GM18858 (cell line): ENCODE results near the gene GYS1.
"Not testable (repeated sequence)": the region's sequence is repeated elsewhere in the genome, so short reads cannot be mapped to it uniquely, and the experiment has no call there.

ENCODE experiments used
- ATAC-seq: cut with Tn5 transposase; IDR thresholded peaks from one replicate; pipeline ENCODE4 v1.9.1; 2021; ENCODE audit not compliant: unreplicated experiment

The GYS1 gene

DNA sequence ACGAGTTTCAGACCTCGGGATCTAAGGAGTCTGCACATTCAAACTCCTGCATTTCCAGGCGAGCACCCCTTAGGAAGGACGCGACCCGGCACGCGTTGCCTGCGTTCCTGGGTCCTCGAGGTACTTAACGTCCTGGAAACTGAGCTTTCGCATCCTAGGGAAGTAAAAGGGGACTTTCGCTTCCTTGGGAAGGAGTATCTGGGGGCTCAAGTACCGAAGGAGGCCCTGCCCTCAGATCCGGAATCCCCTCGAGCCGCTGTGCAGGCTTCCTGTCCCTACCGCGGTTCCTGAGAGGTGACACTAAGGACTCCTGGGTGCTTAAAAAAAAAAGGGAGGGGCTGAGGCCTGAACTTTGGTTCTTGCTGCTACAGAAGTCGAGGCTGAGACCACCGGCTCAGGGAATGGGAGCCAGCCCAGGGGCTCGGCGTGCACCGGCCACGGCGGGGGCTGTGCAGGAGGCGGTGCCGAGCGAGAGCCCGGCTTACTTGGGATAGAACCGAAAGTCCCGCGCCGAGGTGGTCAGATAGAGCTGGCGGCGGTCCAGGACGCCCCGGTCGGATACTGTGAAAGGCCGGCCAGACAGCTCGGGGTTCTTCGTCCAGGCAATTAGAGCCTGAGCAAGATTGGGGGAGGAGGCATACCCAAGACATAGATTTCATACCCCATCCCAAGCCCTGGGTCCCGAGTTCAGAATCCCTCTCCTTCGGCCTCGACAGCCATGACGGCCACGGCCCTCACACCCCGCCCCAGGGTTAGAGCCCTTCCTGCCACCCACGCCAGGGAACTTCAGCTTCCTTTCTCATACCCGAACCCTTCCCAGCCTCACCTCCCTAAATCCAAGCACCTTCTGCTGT, 25.5 kb upstream of the GYS1 start:
- ATAC-seq = not testable (repeated sequence)

DNA sequence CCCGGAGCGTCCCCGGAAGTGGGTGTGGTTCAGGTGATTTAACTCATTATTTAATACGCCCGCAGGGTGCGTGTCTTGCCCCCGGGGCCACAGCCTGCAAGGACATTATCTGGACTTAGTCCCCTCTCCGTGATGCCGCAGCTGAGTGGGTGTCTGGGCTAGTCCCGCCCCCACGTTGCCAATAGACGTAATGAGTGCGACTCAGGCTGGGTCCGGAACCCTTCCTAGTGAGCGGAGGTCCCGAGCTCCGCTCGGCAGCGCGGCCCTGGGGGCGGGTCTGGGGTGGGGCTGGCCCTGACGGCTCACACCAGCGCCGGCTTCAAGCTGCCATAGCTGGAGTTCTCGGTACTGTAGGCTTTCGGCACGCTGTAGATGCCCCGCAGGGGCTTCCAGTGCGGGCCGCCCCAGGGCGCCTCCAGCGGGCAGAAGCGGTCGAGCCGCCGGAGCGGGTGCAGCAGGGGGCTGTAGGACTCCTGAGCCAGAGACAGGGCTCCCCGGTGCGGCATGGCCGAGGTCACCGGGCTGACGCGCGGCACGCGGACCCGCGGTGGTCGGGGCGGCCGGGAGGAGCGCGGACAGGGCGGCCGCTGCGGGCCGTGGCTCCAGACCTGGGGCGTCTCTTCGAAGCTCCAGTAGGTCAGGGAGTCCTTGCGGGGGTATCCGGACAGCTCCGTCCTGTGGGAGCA, 24.7 kb upstream of the GYS1 start:
- ATAC-seq = no peak

DNA sequence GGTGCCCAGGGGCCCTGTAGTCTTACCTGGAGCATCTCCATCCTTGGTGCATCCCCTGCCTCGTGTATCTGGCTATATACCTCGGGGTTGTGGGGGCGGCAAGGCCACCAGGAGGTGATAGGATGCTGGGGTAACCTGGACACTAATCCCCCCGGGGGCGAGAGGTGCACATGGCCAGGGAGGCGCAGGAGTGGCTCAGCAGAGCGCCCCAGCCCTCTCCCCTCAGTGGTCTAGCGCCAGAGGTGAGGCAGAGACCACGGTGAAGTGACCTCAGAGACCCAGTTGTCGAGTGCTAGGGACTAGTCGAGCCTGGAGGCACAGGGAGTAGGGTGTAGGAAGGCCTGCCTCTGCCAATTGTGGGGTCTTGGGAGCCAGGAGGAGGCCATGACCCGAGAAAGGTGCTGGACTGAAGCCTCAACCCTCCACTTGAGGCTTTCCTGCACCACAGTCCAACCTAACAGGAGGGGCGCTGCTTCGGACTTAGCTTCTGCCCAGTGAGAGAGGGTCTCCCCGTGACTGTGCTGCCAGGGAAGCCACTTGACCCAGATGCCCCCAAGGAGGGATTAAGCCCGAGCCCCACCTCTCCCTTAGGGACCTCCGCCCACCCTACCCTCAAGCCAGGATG, 24.0 kb upstream of the GYS1 start, which contains the start of gene LHB:
TSS of gene LHB (minus strand) at position 51 of the 625 bp plus-strand sequence. CDS start at position 41, 10 bp downstream.
- no peak for ATAC-seq

DNA sequence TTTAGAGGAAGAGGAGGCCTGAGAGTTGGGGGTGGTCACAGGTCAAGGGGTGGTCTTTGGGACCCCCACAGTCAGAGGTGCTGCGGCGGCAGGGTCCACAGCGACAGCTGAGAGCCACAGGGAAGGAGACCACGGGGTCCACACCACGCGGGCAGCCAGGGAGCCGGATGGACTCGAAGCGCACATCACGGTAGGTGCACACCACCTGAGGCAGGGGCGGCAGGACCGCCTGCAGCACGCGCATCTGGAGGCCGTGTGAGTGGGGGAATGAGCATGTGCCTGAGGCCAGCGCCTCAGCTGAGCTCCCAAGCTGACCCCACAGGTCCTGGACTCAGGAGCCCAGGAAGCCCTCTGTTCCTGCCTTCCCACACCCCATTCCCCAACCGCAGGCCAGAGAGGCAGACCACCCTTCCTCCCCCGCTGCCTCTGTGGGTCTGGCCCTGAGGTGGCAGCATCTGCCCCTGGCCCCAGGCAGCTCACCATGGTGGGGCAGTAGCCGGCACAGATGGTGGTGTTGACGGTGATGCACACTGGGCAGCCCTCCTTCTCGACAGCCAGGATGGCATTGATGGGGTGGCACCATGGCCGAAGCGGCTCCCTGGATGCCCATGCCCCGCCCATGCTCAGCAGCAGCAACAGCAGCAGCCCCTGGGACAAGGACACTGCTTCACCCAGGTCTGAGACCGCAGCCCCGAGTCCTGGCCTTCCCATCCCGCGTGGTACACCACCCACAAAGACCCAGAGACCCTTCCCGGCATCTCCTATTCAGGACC, 23.1 kb upstream of the GYS1 start:
- ATAC-seq = no peak

DNA sequence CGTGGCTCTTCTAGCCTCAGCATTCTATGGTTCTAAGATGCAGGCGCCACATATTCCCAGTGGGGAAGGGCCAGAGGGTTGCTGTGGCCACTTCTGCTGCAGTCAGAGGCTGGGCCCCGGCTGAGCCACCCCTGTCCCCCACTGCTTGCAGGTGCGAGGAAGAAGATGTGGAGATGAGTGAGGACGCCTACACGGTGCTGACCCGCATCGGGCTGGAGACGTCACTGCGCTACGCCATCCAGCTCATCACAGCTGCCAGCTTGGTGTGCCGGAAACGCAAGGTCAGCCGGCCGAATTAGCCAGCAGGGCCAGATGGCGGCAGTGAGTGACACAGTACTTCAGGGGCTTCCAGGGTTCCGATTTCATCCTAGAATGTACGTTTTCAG, 21.8 kb upstream of the GYS1 start:
- ATAC-seq = no peak

DNA sequence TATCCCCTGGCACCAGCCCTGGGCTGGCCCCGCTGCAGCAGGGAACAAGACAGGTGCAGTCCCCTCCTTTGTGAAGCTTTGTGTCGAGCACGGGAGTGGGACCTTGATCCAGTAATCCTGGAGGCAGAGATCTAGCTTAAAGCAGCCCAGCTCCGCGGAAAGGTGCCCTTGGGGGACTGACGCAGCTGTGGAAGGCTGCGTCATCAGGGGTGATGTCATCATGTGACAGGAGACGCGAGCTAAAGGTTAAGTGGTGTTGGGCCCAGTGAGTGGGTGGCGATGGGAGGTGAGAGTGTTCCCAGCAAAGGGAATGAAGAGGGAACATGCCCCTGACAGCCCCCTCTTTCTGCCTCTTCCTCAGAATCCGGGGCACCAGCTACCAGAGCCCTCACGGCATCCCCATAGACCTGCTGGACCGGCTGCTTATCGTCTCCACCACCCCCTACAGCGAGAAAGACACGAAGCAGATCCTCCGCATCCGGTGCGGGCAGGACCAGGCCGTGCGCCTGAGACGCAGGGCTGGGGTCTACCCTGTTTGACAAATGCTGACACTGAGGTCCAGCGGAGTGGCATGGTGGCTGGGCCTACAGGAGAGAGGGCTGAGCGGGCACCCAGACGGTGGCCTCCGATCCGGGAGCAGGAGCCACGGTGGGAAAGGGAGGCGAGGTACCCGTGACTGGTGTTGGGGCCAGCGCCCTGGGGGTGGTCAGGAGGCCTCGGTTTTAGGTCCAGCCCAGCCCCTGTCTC, 21.2 kb upstream of the GYS1 start:
- no peak for ATAC-seq

DNA sequence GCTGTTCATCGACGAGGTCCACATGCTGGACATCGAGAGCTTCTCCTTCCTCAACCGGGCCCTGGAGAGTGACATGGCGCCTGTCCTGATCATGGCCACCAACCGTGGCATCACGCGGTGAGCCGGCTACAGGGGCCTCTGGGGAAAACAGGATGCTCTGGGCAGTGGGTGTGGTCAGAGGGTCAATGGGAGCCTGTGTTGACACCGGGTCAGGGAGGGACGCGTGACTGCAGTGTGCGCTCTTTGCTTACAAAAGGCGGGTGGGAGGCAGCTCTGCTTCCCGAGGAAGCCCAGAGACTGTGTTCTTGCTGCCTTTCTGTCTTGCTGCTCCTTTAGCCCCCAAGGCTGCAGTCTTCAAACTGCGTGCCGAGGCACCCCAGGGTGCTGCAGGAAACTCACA, 18.1 kb upstream of the GYS1 start:
- ATAC-seq = no peak

DNA sequence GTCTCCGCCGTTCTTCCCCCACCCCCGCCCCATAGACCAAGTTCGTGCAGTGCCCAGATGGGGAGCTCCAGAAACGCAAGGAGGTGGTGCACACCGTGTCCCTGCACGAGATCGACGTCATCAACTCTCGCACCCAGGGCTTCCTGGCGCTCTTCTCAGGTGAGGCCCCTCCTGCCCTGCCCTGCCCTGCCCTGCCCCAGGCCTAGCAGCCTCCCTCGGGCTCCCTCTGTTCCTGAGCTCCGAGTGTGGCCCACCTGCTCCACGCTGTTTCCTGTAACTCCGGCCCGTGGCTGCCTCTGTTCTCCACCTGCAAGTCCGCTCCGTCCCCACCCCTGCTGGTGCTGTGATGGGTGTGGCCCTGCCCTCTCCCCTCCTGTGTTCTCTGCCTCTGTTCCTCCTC, 17.3 kb upstream of the GYS1 start:
- ATAC-seq = no peak

DNA sequence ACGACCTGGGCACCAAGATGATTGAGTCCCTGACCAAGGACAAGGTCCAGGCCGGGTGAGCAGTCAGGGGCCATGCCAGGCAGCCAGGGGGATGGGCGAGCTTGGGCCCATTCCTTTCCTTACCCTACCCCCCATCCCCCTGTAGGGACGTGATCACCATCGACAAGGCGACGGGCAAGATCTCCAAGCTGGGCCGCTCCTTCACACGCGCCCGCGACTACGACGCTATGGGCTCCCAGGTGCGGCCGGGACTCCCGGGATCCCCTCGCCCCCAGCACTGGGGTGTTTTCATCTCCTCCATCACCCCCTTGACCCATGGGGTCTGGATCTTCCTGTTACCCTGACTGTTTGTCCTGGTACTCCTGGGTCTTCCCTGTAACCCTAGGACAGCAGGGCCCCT, 16.7 kb upstream of the GYS1 start:
- ATAC-seq = no peak

DNA sequence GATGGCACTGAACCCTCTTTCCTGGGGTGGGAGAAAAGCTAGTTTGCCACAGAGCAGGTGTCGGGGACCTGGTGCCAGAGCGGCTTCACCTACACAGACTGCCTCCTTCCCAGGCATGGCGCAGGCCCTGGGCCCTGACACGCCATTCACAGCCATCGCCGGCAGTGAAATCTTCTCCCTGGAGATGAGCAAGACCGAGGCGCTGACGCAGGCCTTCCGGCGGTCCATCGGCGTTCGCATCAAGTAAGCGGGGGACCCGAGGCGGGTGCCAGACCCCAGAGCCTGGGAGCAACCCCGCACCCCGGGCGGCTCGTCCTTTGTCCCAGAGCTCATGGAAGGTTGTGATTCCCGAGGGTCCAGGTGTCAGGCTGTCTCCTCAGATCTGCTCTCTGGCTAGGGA, 13.8 kb upstream of the GYS1 start:
- no peak for ATAC-seq

DNA sequence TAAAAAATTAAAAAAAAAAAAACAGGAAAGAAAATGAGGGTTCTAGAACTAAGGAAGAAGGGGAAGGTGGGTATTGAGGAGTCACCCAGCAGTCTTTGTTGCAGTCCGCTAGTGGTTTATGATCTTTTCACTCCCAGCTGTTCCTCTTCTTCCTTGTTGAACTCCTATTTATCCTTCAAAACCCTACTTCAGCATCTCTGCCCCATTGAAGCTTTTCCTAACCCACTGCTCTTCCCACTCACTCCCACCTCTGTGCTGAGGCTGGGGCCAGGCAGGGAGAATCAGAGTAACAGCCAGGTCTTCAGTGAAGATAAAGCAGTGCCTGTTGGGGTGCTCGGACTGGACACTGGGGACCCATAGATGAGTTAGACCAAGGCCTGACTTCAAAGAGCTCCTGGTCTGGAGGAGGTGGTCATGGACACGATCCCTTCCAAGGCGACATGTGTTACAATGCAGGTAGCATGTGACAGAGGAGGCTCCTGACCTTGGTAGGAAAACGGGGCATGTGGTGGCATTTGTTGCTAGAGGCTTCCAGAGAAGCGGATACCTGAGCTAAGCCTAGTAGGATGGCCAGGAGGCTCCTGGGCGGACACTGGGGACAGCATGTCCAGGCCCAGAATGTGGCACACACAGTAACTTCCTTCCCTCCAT, 12.0 kb upstream of the GYS1 start:
- ATAC-seq = no peak

DNA sequence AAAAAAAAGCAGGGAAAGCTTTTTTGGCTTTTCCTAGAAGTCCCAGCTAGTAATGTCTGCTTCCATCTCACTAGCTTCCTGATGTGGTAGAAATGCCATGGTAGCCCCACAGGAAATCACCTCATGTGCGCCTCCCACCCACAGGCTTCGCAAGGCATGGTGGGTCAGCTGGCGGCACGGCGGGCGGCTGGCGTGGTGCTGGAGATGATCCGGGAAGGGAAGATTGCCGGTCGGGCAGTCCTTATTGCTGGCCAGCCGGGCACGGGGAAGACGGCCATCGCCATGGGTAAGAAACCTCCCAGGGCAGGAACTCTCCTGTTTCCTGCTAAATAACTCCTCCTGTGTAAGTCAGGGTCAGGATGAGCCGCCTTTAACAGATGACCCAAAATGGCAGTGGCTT, 11.0 kb upstream of the GYS1 start:
- no peak for ATAC-seq

DNA sequence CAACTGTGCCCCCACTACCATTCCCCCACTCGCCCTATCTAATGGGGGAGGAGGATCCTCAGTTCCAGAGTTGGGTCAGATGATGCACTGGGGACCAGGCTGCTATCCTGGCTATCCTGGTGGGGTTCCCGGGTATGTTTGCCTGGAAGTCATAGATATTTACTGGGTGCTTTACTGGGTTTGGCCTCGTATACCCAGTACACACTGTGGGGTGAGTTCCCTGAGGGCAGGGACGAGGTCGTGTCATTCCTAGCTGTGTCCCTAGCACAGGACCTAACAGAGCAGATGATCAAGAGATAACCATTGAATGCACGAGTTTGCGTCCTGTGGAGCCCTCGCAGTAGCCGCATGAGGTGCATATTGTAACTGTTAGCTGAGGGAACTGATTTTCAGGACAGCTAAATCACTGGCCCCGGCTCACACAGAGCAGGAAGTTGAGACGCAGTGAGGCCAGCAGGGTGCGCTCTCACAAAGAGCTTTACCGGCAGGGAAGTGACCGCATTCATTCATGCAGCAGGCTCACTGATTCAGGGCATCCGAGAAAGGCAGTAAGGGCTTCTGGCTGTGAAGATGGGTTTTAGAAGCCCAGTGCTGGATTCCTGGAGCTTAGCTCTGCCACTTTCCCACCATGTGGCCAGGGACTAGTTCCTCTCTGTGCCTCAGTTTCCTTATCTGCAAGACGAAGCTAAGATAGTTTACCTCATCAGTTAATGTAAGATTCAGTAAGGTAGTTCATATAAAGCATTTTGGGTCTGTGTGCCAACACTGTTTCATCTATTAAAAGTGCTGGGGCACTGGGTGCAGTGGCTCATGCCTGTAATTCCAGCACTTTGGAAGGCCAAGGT, 6.6 kb upstream of the GYS1 start:
- no peak for ATAC-seq

DNA sequence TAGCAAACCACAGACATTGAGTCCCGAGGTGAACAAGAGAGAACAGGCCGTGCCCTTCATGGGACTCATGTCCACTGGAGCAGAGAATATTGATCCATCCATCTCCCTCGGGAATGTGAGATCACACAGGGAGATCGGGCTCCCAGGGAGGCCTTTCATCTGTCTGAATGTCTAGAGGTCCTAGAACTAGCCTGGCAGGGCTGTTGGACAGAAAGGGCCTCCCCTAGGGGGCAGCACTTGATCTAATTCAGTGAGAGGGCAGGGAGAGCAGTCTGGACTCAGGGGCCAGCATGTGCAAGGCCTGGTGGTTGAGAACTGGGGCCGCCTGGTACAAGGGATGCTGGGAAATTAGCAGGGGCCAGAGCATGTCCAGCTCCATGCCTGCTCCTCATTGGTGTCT, 4.9 kb upstream of the GYS1 start:
- ATAC-seq = no peak

DNA sequence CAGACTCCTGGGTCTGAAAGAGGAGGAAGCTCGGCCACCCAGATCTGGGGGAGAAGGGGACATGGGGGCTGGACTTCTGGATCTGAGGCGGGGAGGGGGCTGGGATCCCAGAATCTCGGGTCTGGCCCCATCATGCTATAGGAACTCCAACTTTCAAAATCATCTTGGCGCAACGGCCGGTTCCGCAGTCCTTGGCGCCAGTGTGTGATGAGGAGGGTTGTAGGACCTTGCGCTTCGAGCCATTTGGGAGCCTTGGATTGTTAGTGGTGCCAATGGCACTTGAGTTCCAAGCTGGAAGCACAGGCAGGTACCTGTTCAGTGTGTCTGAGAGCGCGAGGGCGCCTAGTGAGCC, 902 bp upstream of the GYS1 start:
- no peak for ATAC-seq

DNA sequence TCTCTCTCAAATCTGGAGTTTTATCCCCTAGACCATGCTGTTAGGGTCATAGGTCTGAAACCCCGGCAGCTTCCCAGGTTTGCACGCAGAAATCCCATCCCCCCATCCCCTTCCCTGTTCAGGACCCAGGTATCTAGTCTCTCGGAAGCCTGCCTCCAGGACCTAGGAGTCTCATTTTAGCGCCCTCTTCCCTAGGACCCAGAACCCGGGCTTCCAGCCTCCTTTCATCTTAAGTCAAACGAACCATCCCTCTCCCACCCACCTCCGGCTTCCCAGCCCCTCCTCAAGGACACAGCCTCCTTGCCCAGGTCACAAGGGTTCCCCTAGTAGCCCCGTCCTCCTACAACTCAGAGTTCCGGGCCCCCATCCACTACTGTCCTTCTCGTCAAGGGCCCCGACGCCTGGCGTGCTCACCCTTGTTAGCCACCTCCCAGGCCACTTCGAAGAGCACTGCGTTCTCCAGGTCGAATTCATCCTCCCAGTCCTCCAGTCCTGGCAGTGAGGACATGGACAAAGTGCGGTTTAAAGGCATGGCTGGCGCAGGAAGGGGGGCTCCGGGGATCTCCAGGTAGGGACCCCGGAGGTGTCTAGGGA, 431 bp downstream of the GYS1 start:
- ATAC-seq = no peak

DNA sequence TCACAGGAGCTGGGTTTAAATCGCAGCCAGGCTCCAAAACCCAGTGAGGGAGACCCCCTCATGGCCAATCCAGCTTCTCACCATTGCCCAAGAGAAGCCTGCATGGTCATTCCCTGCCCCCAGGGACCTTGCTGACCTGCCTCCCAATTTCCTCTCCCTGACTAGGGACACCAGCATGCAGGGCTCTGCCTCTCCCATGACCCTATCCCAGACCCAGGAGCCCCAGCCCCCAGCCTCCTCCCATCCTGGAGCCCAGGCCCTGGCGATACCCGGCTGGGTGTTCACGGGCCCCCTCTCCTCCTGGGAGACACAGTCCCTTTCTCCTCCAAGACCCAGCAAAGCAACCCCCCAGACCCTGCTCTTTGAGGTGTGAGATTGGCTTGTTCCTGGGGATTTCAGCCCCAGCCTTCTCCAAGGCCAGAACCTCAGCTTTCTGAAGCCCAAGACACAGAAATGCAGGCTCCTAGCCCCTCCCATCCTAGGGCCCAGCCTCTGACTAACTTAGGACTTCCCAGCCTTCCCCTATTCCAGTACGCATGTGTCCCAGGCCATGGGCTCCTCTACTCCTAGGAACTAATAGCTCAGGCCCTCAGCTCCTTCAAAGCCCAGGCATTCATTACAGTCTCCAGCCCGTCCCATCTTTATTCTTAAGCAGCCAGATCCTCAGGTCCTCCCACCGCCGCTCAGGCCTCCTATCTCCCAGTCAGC, 1.1 kb downstream of the GYS1 start:
- ATAC-seq = no peak

DNA sequence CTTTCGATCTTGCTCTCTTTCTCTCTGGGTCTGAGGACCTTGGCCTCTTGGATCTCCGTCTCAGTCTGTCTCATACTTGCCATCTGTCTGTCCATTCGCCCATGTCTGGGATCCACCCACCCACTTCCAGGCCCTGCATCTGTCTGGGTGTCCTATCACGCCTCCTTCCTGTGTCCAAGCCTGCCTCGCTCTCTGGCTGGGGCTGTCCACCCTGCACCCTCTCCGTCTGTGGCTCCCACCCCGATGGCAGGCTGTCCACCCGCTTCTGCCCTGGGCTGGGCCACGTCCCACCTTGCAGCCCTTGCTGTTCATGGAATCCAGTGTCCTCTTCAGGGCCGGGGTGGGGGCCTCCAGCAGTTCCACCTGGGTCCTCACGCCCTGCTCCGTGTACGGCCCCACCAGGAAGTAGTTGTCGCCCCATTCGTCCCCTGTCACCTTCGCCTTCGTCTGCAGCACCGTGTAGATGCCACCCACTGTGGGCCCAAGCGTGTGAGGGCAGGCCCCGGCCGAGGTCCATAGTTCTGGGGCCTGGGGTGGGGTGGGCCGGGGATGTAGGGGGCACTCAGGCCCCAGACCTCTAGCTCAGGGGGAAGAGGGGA, 2.0 kb downstream of the GYS1 start:
- ATAC-seq = no peak
